GM21576 (cell line): ENCODE results near the gene CDC16.
"Not testable (repeated sequence)": the region's sequence is repeated elsewhere in the genome, so short reads cannot be mapped to it uniquely, and the experiment has no call there.

Experiments used
- ATAC-seq: cut with Tn5 transposase; IDR thresholded peaks from one replicate; pipeline ENCODE4 v1.9.1; 2021; ENCODE audit warnings: mild to moderate bottlenecking, moderate library complexity; ENCODE audit not compliant: unreplicated experiment

Gene CDC16

DNA sequence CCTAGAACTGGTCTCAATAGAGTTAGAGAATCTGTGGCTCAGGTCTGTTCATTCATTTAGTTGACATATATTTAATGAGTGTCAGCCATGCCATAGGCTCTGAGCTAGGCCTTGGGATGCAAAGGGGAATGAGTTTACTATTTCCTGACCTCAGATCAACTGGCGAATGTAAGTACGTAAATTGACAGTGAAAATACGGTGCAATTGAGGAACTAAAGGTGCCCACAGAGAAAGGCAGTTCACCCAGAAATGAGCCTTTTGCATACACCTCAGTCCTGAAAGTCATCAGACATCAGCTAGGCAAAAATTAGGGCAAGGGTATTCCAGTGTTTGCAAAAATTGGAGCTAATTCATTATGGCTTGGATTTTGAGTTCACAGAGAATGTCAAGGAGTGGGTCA lies 26.1 kb downstream of the CDC16 start:
- ATAC-seq = no peak

DNA sequence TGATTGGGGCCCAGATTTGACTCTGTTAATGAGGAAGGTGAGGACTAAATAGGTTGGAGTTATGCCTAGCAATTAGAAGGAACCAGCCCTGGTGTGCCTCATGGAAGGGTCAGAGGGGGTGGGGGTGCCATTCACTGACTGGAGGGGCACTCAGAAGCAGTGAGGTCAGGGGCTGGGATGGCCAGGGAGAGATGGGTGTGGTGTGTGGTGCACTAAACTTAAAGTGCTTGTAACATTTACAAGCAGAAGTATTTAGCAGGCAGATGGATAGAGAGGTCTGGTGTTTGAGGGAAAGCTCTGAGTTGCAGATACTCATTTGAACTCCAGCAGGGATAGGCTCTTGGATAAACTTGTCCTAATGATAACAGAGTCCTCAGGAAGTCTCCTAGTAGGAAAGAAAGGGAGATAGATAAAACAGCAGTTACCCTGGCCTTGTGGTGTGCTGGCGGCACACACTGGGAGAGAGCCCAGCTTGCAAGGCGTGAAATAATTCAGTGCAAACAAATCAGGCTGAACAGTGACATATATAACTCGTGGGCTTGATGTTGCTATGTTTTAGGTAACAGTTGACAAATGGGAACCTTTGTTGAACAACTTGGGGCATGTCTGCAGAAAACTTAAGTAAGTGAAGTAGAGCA lies 26.8 kb downstream of the CDC16 start:
- no peak for ATAC-seq

DNA sequence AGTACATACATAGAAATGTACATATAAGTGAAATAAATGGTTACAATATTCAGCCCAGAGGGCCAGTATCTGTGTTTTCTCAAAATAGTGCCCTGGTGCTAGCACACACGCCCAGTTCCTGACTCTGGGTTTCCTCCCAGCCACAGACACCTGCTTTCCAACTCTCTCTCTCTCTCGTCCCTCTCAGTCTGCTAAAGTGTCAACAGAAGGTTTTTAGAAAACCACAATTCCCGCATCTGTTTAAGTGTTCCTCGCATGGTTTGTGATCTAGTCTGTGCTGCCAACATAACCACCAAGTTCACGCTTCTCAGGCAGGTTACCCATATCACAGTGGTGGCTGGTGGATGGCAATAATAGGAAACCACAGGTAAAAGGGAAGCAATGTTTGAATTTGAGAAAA lies 28.9 kb downstream of the CDC16 start:
- no peak for ATAC-seq

DNA sequence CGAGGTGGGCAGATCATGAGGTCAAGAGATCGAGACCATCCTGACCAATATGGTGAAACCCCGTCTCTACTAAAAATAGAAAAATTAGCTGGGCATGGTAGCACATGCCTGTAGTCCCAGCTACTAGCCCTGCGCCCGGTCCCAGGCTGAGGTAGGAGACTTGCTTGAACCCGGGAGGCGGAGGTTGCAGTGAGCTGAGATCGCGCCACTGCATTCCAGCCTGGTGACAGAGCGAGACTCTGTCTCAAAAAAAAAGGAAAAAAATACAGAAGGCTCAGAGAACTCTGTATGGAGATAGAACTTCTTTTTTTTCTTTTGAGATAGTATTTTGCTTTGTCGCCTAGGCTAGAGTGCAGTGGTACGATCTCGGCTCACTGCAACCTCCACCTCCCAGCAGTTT lies 29.6 kb downstream of the CDC16 start:
- ATAC-seq = not testable (repeated sequence)

DNA sequence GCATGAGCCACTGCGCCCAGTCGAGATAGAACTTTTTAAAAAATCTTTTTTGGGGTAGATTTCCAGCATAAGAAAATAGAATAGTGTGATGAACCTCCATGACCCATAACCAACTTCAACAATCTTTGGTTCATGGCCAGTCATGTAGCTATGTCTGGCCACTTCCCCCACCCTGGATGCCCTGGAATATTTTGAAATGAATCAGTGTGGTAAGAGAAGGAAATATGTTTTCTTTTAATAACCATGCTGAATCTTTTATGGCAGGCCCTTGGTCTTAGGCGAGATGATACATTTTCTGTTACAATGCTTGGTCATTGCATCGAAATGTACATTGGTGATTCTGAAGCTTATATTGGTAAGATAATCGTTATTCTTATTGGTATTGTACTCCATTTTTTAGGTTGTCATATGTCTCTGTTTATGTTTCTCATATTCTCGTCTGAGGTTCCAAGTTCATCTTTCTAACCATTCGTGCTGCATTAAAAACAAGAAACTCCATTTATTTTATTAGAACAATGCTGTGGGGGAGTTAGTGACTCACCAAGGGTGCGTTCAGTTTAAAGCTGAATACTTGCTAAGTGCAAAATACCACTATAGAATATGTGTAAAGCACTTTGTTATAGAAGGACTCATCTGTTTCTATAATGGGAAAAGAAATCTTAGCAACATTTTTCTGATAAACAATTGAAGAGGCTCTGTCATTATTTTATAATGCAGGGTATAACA lies 30.4 kb downstream of the CDC16 start:
- ATAC-seq = no peak

DNA sequence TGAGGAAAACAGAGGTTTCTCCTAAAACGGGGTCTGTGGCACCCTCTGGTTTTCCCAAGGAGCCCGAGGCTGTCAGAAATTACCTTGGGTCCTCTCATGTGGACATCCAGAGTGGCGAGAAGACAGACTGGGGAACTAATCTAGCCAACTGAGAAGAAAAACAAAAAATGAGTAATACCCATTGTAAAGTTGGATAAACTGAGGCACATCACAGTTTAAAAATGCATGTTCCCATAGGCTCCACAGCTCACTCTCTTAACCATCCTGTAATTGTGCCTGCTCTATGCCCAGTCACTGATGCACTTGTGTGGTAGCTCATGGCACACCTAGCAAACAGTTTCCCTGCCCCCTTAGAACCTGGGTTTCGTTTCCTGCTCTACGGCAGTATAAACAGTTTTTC lies 31.5 kb downstream of the CDC16 start:
- ATAC-seq = no peak

DNA sequence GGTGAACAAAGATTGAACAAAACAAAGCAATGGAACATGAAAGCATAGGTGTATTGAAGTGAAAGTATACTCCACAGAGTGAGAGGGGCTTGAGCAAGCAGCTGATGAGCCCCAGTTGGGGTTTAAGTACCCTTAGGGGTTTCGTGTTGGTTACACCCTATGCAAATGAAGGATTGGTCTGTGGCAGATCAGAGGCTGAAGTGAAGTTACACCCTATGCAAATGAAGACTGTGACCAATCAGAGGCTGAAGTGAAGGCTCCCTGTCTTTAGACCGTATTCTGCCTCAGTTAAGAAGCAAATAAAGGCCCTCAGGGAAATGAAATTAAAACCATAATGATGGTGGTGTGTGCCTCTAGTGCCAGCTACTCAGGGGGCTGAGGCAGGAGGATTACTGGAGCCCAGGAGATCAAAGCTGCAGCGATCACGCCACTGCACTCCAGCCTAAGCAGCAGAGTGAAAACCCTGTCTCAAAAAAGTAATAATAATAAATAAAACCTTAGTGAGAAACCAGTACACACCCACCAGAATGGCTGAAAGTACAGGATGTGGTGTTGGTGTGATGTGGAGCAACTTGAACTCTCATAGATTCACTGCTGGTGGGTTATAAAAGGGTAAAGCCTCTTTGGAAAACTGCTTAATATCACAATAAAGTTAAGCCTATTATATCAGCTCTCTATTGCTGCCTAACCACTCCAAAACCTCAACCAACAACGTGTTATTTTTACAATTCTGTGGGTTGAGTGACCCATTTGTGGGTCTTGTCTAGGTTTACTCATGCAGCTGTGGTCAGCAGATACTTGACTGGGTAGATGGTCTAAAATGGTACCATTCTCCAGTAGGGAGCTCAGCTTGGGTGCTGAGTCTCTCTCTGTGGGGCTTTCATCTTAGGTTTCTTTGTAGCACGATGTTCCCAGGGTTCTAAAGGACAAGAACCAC lies 33.9 kb downstream of the CDC16 start:
- ATAC-seq = no peak

DNA sequence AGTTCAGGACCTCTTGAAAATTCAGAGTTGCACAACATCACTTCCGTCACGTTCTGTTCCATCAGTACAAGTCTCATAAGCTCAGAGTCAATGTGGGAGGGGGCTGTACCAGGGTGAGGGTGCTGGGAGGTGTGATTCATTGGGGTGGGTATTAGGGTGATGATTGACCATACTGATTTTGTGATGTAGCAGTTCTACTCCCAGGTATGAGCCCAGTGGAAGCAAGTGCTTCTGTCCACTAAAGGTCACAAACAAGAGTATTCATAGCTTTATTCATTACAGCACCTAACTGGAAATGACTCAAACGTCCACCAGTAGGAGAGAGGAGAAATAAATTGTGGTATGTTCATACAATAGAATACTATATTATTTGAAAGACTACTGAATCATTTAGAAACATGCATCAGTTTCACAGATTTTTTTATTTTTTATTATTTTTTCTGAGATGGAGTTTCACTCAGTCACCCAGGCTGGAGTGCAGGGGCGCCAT lies 34.6 kb downstream of the CDC16 start:
- no peak for ATAC-seq

DNA sequence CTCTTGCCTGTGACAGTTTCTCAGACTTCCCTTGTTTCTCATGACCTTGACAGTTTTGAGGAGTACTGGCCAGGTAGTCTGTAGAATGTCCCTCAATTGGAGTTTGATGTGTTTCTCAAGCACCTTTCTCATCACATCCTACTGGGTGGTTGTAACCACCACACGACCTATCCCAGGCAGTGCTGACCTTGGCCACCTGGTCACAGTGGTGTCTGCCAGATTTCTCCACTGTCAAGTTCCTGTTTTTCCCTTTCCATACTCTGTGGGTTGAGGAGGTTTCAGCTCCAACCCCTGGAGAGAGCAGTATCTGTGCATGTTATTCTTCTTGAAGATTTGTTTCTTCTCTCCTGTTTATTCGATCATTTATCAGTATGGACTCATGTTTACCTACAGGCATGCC lies 38.3 kb downstream of the CDC16 start:
- ATAC-seq = no peak

DNA sequence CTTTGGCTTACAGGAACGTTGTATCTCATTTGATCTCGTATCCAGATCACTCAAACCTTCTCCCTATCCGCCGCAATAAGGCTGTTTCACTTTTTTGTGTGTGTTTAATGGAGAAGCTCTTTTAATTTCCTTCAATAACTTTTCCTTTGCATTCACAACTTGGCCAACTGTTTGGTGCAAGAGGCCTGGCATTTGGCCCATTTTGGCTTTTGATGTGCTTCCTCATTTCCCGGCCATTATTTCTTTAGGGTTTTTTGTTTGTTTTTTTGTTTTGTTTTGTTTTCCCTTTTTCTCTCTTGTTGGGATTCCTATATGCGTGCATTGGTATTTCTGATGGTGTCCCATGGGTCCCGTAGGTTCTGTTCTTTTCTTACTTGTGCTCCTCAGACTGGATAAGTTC lies 40.6 kb downstream of the CDC16 start:
- ATAC-seq = no peak

DNA sequence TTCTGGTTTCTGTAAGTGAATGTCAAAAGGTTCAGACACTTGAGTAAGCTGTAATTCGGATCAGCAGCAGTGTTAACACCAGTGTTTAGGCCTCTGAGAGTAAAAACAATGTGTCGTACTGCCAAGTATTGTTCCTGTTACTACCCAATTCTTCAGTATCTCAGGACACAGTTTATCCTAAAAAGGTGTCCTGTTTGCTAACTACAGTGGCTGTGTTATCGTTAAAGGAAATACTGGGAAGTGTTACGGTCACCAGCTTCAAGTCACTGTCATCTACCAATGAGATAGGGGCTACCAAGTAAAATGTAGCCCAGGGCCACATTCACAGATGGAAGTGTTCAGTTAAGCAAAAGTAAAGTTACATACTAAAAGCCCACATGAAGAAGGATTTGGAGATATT lies 44.4 kb downstream of the CDC16 start:
- ATAC-seq = no peak

DNA sequence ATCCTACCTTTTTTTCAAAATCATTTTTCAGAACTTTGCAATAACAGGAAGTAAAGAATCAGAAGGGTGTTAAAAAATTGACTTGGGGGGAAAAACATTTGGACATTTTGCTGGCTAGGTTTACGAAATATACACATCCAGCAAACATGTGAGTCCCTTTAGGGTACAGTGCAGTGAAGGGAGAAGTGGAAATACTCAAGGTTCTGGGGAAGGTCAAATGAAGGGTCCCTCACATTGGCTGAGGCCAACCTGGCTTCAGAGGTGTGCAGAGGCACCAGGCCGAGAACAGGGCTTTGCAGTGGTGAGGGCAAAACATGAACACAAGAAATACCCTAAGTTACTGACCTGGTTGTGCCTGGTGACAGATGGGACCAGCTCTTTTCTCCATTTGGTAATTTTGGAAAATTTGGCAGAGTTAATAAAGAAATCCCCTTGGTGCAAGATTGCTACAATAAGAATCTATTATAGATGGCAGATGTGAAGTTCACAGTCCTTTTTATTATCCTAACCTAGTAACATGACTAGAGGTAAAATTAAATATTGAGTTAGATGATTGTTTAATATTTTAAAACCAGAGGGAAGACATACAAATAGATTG lies 45.2 kb downstream of the CDC16 start:
- no peak for ATAC-seq

DNA sequence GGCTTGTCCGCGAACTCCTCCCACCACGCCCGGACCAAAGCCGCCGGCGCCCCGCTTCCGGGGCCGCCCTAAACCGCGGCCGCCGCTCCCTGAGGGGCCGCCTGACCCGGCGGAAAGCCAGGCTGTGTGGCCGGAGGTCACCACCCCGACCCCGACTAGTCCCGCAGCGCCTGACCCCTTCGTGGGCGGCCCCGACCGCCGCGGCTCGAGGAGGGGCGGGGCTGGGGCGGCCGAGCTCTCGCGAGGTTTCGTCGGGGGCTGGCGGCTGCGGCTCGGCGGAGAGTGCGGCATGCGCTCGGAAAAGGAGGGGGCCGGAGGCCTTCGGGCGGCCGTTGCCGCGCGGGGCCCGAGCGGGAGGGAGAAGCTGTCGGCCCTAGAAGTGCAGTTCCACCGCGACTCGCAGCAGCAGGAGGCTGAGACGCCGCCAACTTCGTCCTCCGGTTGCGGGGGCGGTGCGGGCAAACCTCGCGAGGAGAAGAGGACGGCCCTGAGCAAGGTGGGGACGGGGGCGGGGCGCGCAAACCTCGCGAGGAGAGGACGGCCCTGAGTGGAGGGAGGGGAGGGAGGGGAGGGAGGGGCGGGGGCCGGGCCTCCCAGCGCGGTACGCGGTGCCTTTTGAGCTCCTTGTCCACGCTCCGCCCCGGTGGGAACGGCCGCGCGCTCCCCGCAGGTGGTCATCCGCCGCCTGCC lies 46.8 kb downstream of the CDC16 start, which contains the start of gene UPF3A:
UPF3A (plus strand) TSS at position 251 of the 690 bp plus-strand sequence; CDS start at position 290, 39 bp downstream.
- peak; percentile 65 for ATAC-seq

DNA sequence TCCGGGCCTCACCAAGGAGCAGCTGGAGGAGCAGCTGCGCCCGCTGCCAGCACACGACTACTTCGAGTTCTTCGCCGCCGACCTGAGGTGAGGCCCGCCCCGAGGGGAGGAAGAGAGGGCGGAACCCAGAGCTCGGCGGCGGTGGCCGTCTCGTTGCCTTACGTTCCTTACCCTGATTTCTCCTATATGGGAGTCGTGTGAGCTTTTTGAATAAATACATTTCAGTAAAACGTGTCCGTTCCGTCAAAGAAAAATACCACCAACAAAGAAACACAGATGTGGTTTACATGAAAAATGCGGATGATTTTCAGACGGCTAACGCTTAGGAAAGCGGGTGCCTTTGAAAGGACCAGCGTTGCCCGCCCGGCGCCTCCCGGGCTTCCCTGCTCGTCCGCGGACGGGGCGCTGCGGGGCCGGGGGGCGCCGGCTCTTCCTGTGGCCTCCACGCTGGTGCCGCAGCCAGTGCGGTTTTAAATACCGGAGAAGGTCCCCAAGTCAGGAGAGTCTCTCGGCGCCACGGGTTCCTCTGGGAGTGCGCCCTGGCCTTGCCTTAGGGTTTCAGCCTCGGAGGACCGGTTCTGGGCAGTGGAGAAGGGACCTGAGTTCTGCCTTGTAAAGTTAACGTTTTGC lies 47.5 kb downstream of the CDC16 start:
- ATAC-seq = peak; percentile 46

DNA sequence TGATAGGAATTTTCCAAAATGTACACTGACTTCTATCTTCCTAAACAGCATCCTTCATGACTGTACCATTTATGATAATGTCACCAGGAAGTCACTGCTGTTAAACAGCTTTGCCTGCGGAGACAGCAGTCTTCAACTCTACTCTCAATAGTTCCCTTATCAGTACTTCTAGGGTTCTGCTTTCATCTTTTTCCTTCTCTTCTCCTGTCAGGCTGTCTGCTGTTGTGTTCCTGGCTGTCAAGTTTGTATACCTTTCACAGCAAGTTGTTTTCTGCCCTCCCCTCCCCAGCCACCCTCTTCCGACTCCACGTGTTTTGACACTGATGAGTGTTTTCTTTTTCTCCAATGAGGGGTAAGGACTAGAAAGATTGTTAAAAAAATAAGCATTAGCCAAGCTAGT lies 48.9 kb downstream of the CDC16 start:
- ATAC-seq = no peak

DNA sequence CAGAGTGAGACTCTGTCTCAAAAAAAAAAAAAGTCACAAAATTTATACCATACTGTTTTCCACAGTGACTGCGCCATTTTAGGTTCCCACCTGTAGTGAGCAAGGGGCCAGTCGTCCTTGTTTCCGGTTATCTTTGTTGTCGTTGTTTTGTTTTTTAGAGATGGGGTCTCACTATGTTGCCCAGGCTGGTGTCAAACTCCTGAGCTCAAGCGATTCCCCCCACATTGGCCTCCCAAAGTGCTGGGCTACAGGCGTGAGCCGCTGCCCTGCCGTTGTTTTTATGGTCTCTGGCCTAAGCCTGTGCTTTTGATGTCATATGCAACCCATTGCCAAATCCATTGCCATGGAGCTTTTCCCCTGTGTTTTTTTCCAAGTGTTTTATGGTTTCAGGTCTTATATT lies 50.0 kb downstream of the CDC16 start:
- no peak for ATAC-seq

DNA sequence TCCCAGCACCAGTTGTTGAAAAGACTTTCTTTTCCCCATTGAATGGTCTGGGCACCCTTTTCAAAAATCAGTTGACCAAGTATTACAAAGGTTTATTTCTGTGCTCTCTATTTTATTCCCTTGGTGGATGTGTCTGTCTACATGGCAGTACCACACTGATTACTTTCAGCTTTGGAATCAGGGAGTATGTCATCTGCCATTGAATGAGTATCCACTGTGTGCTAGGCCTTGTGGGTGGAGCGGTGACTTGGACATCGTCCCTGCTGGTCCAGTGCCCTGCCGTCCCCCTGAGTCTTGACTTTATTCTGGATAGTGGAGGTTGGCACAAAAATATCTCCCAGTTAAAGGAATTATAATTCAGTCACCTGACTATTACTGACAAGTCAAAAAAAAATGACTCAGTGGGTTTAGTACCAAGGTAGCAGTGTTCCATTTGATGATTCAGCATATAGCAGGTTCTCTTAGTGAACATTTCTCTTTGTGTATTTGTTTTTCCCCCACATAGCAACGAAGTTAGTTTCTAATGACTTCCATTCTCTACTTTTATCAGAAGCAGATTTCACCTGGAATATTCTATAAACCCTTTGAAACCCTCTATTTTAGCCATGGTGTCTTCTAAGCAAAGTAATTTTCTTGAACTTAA lies 50.6 kb downstream of the CDC16 start:
- no peak for ATAC-seq

DNA sequence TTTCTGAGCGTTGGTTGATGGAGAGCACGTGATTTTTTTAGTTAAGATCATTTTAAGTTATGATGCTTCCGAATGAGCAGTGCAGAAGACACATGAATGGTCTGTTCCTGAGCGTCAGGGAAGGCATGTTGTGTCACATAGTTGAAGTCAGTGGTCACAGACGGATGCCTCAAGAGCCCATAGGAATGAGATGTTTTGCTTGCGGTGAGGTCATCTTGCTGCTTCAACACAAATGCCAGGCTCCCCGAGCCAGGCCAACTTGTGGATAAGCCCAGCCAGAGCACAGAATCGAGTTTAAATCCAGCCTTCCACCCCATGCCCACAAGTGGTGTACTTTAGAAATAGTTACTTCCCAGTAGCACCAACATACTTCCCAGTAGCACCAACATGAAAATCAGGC lies 52.1 kb downstream of the CDC16 start:
- no peak for ATAC-seq

DNA sequence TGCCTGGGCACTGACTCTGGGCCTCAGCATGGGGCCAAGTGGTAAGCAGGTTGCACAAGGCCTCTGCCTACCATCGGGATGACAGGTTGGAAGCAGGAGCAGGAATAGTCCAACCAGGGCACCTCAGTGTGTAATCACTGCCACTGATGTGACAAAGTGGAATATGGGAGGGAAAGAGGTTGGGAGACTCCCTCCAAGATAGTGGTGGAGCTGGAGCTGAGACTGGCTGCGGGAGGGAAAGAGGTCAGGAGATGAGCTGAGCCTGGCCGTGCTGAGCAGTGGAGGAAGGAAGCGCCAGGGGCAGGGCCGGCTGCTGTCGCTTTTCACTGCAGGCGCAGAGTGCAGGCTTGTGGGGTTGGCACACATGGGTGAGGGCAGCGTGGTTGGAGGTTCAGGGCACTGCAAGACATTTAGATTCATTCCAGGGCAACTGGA lies 53.5 kb downstream of the CDC16 start:
- no peak for ATAC-seq
